Panc1 (cell line): ENCODE data around the gene OTOP2. TPM values are rescaled to one million over a fixed set of nuclear protein-coding genes. Genes with fewer than 3 reads are reported as not detected.

Experiments
- ATAC-seq: fragments of 200-7000 bp; cut with Tn5 transposase; 2 replicates; pipeline ENCODE4 v1.9.1; 2020; ENCODE audit warnings: mild to moderate bottlenecking, moderate library complexity
- BruUV-seq: library from RNA; stranded (reverse); fragments of 400-500 nt; replicated peaks from 2 replicates; lab custom pipeline; 2021; lab: Mats Ljungman, UMichigan
- CTCF ChIA-PET: fragments of 300-600 bp; sonication (Branson Sonifier 250); formaldehyde crosslinking; loops from one replicate; lab custom pipeline; 2022; ENCODE audit warnings: antibody characterized with exemption; lab: Charles Lee
- POLR2A ChIA-PET: fragments of 300-600 bp; sonication (Branson Sonifier 250); formaldehyde crosslinking; loops from one replicate; lab custom pipeline; 2022; ENCODE audit warnings: antibody characterized with exemption; lab: Charles Lee
- DNase-seq: peaks from one replicate; pipeline ENCODE4 v3.0.0-alpha.2; 2010; ENCODE audit warnings: low read depth, low spot score
- H3K27ac ChIP-seq: 2 replicates; pipeline ENCODE4 v1.5.1; 2011; ENCODE audit warnings: mild to moderate bottlenecking, low read length, inconsistent platforms
- H3K27me3 ChIP-seq: fragments of 200-500 bp; sonication (Bioruptor generic); 2 replicates; pipeline ENCODE4 v1.6.0; 2014; ENCODE audit warnings: low read length, inconsistent platforms; ENCODE audit not compliant: control insufficient read depth, insufficient read depth
- H3K36me3 ChIP-seq: fragments of 200-500 bp; sonication (Bioruptor generic); 2 replicates; pipeline ENCODE4 v1.5.1; 2014; ENCODE audit warnings: inconsistent platforms, mild to moderate bottlenecking, low read length, moderate library complexity; ENCODE audit not compliant: control insufficient read depth, insufficient read depth
- H3K4me1 ChIP-seq: 2 replicates; pipeline ENCODE4 v1.5.1; 2011; ENCODE audit warnings: inconsistent platforms, mild to moderate bottlenecking, low read length, moderate library complexity; ENCODE audit not compliant: control insufficient read depth, insufficient read depth
- H3K4me3 ChIP-seq, 2 experiments: 2 replicates each; pipeline ENCODE4 v1.5.1; 2011 to 2012; ENCODE audit warnings: low read depth in 2 of 2, low read length in 2 of 2, mild to moderate bottlenecking in 2 of 2, inconsistent platforms in 1 of 2, moderate library complexity in 1 of 2
- H3K9me3 ChIP-seq: fragments of 200-500 bp; sonication (Bioruptor generic); 2 replicates; pipeline ENCODE4 v1.5.1; 2014; ENCODE audit warnings: low read depth, mild to moderate bottlenecking, inconsistent platforms, low read length, moderate library complexity; ENCODE audit not compliant: control insufficient read depth, insufficient read depth
- POLR2AphosphoS5 ChIP-seq: IDR thresholded peaks from 2 replicates; pipeline ENCODE4 v1.6.1; 2012; ENCODE audit warnings: mild to moderate bottlenecking, low read depth, low read length, moderate library complexity
- SIN3A ChIP-seq: IDR thresholded peaks from 2 replicates; pipeline ENCODE4 v1.6.1; 2012; ENCODE audit warnings: low read depth, mild to moderate bottlenecking, low read length, moderate library complexity, borderline replicate concordance; ENCODE audit not compliant: insufficient read depth
- TCF7L2 ChIP-seq: IDR thresholded peaks from 2 replicates; pipeline ENCODE4 v1.6.1; 2011; ENCODE audit warnings: mild to moderate bottlenecking, low read depth, low read length, inconsistent platforms
- in situ Hi-C: cut with HindIII; loops from 2 replicates; pipeline ENCODE4 v1.10.0; 2016; ENCODE audit warnings: low sequenced_read_pairs, low pct_unique_long_range_greater_than_20kb
- intact Hi-C: fragments of 100-400 bp; cut with micrococcal nuclease; formaldehyde crosslinking; loops from one replicate; pipeline ENCODE4 v1.10.0; 2022; ENCODE audit not compliant: unreplicated experiment
- total RNA-seq: library from RNA; stranded (reverse); gene quantifications from one replicate; pipeline ENCODE4 v1.2.1, GENCODE V29; 2021; ENCODE audit not compliant: unreplicated experiment
- TF ChIP-seq, protein P1 (sequence below): fragments of 450-650 bp; IDR thresholded peaks from 2 replicates; pipeline ENCODE4 v1.5.1; 2017; ENCODE audit warnings: mild to moderate bottlenecking
- TF ChIP-seq, protein P2 (sequence below), 2 experiments: IDR thresholded peaks; 2 replicates each; pipeline ENCODE4 v1.6.1; 2011 to 2012; ENCODE audit warnings: low read depth in 2 of 2, control low read depth in 1 of 2, low read length in 1 of 2, mild to moderate bottlenecking in 1 of 2, moderate library complexity in 1 of 2; ENCODE audit not compliant: insufficient read depth in 1 of 2

Gene OTOP2
- total RNA-seq, 1 experiment from 2014 or later: not detected

DNA sequence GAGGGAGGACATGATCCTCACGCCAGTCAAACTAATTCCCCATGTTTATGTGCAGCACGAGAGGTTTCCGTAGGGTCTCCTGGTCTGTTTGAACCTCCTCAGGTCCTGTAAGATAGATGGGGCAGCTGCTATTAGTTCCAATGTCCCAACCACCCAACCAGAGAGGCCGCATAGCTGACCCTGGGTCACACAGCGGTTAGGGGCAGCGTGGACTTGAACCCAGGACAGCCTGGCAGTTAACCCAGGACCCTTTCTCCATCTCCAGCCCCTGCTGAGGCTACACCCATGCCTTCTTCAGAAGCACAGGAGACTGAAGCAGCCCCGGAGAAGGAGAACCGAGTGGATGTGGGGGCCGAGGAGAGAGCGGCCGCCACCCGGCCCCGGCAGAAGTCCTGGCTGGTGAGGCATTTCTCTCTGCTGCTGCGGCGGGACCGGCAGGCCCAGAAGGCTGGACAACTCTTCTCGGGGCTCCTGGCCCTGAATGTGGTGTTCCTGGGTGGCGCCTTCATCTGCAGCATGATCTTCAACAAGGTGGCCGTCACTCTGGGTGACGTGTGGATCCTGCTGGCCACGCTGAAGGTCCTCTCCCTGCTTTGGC is 17.2 kb downstream of the OTOP2 start:
- ATAC-seq (no peak), DNase-seq (no peak)
- no peaks in the 10 kb centered on the region for H3K4me1 ChIP-seq
- no peaks in the 10 kb centered on the region for H3K36me3 ChIP-seq
- no peak overlapping the region for H3K4me3 ChIP-seq
- H3K27me3 ChIP-seq: peaks cover 13% of the 10 kb centered on the region
- BruUV-seq: no TSS peak
- intact Hi-C loops (no loop called here), in situ Hi-C loops (no loop called here)
- POLR2A ChIA-PET: no interaction called here
- no peak overlapping the region for H3K27ac ChIP-seq
- CTCF ChIA-PET: no interaction called here
- TF ChIP-seq, protein P1, sequence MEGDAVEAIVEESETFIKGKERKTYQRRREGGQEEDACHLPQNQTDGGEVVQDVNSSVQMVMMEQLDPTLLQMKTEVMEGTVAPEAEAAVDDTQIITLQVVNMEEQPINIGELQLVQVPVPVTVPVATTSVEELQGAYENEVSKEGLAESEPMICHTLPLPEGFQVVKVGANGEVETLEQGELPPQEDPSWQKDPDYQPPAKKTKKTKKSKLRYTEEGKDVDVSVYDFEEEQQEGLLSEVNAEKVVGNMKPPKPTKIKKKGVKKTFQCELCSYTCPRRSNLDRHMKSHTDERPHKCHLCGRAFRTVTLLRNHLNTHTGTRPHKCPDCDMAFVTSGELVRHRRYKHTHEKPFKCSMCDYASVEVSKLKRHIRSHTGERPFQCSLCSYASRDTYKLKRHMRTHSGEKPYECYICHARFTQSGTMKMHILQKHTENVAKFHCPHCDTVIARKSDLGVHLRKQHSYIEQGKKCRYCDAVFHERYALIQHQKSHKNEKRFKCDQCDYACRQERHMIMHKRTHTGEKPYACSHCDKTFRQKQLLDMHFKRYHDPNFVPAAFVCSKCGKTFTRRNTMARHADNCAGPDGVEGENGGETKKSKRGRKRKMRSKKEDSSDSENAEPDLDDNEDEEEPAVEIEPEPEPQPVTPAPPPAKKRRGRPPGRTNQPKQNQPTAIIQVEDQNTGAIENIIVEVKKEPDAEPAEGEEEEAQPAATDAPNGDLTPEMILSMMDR: no peak
- TF ChIP-seq, protein P2, sequence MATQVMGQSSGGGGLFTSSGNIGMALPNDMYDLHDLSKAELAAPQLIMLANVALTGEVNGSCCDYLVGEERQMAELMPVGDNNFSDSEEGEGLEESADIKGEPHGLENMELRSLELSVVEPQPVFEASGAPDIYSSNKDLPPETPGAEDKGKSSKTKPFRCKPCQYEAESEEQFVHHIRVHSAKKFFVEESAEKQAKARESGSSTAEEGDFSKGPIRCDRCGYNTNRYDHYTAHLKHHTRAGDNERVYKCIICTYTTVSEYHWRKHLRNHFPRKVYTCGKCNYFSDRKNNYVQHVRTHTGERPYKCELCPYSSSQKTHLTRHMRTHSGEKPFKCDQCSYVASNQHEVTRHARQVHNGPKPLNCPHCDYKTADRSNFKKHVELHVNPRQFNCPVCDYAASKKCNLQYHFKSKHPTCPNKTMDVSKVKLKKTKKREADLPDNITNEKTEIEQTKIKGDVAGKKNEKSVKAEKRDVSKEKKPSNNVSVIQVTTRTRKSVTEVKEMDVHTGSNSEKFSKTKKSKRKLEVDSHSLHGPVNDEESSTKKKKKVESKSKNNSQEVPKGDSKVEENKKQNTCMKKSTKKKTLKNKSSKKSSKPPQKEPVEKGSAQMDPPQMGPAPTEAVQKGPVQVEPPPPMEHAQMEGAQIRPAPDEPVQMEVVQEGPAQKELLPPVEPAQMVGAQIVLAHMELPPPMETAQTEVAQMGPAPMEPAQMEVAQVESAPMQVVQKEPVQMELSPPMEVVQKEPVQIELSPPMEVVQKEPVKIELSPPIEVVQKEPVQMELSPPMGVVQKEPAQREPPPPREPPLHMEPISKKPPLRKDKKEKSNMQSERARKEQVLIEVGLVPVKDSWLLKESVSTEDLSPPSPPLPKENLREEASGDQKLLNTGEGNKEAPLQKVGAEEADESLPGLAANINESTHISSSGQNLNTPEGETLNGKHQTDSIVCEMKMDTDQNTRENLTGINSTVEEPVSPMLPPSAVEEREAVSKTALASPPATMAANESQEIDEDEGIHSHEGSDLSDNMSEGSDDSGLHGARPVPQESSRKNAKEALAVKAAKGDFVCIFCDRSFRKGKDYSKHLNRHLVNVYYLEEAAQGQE (IDR thresholded peaks at IDR 0.05; ENCODE audit: insufficient read depth in 1 of 2, low read depth in 2 of 2, low read length in 1 of 2): no peak
- no peak for TF ChIP-seq SIN3A
- no peak for TF ChIP-seq POLR2AphosphoS5
- TF ChIP-seq TCF7L2: no peak
- H3K9me3 ChIP-seq: no peaks in the 10 kb centered on the region

DNA sequence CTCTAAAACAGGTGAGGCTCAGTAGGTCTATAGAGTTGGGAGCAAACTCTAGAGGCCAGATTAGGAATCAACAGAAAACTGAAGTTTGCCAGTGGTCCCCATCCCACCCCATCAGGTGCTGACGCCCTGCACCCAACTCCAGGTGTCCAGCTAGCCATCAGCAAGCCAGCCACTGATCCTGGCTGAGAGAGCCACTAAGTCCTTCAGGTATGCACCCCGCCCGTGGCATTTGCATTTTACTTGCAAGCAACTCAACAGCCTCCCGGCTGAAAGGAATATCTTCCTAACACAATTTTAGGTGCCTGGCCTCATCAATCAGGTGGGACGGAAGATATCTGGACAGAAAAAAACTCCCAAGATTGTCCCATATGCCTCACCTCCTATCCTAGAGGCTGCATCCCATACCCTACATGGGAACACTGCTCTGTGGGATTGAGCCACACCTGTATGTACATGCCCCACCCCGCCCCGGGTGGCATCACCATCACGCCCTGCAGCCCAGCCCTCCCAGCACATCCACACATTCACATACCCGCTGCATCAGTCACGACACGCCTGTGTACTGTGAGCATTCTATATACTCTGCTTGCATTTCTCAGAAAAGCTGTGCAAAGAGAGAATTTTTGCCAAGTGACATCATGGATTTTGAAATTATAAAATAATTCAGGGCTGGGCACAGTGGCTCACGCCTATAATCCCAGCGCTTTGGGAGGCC is 19.9 kb downstream of the OTOP2 start:
- in situ Hi-C loops: no loop called here
- DNase-seq: no peak
- H3K4me3 ChIP-seq: no peak overlapping the region
- H3K9me3 ChIP-seq: no peaks in the 10 kb centered on the region
- intact Hi-C loops: no loop called here
- CTCF ChIA-PET: no interaction called here
- BruUV-seq: no TSS peak
- no peak for ATAC-seq
- H3K27ac ChIP-seq: no peak overlapping the region
- TF ChIP-seq, protein P1: no peak
- TF ChIP-seq POLR2AphosphoS5 (no peak), TCF7L2 (no peak), SIN3A (no peak)
- TF ChIP-seq, protein P2 (IDR thresholded peaks at IDR 0.05; ENCODE audit: insufficient read depth in 1 of 2, low read depth in 2 of 2, low read length in 1 of 2): no peak
- POLR2A ChIA-PET: no interaction called here
- no peaks in the 10 kb centered on the region for H3K36me3 ChIP-seq
- H3K27me3 ChIP-seq: no peaks in the 10 kb centered on the region; the same call in 1 of the 2 replicates
- no peaks in the 10 kb centered on the region for H3K4me1 ChIP-seq
